Loucy (cell line): Measurements from ENCODE around the gene CLSTN2.

ENCODE experiments used
- H2AFZ ChIP-seq: fragments of 200-600 bp; sonication (generic); 2 replicates; pipeline ENCODE4 v1.6.0; 2016; ENCODE audit warnings: antibody characterized with exemption, mild to moderate bottlenecking, low read length, moderate library complexity
- H3F3A ChIP-seq: fragments of 200-600 bp; 2 replicates; pipeline ENCODE4 v1.6.0; 2016; ENCODE audit warnings: antibody characterized with exemption, low read depth, mild to moderate bottlenecking
- H3K27me3 ChIP-seq: fragments of 200-600 bp; sonication (generic); 2 replicates; pipeline ENCODE4 v1.6.1; 2014; ENCODE audit warnings: low read length, mild to moderate bottlenecking; ENCODE audit not compliant: insufficient read depth, poor library complexity, severe bottlenecking
- H3K36me3 ChIP-seq: fragments of 200-600 bp; sonication (generic); 2 replicates; pipeline ENCODE4 v1.6.1; 2016; ENCODE audit warnings: low read length; ENCODE audit not compliant: insufficient read depth
- H3K4me1 ChIP-seq: fragments of 200-600 bp; sonication (generic); 2 replicates; pipeline ENCODE4 v1.5.1; 2014; ENCODE audit warnings: low read length, mild to moderate bottlenecking; ENCODE audit not compliant: insufficient read depth, poor library complexity, severe bottlenecking
- H3K4me2 ChIP-seq: fragments of 200-600 bp; sonication (generic); 2 replicates; pipeline ENCODE4 v1.6.0; 2014; ENCODE audit warnings: antibody characterized with exemption, low read length, low read depth, mild to moderate bottlenecking; ENCODE audit not compliant: poor library complexity, severe bottlenecking
- H3K4me3 ChIP-seq: fragments of 200-600 bp; sonication (generic); 2 replicates; pipeline ENCODE4 v1.5.1; 2014; ENCODE audit warnings: low read length, mild to moderate bottlenecking, mixed read lengths; ENCODE audit not compliant: poor library complexity, severe bottlenecking
- H3K79me2 ChIP-seq: fragments of 200-600 bp; sonication (generic); 2 replicates; pipeline ENCODE4 v1.6.1; 2014; ENCODE audit warnings: low read length; ENCODE audit not compliant: insufficient read depth
- H3K9ac ChIP-seq: fragments of 200-600 bp; sonication (generic); 2 replicates; pipeline ENCODE4 v1.6.0; 2014; ENCODE audit warnings: mild to moderate bottlenecking, low read depth, low read length, moderate library complexity; ENCODE audit not compliant: poor library complexity, severe bottlenecking
- H3K9me2 ChIP-seq: fragments of 200-600 bp; sonication (generic); replicated peaks from 2 replicates; pipeline ENCODE4 v1.6.1; 2016; ENCODE audit warnings: low read depth, low read length, mixed read lengths
- H3K9me3 ChIP-seq: fragments of 200-600 bp; sonication (generic); 2 replicates; pipeline ENCODE4 v1.6.1; 2014; ENCODE audit warnings: mild to moderate bottlenecking, antibody characterized with exemption, low read length, low read depth; ENCODE audit not compliant: insufficient read depth
- H4K20me1 ChIP-seq: fragments of 200-600 bp; sonication (generic); 2 replicates; pipeline ENCODE4 v1.6.0; 2014; ENCODE audit warnings: antibody characterized with exemption, low read length, mild to moderate bottlenecking; ENCODE audit not compliant: insufficient read depth, poor library complexity, severe bottlenecking
- CTCF ChIP-seq: fragments of 200-600 bp; sonication (generic); conservative IDR thresholded peaks from 2 replicates; pipeline ENCODE4 v1.5.1; 2014; ENCODE audit warnings: mild to moderate bottlenecking, antibody characterized with exemption, low read length
- EZH2phosphoT487 ChIP-seq: fragments of 200-600 bp; IDR thresholded peaks from 2 replicates; pipeline ENCODE4 v1.6.1; 2018; ENCODE audit warnings: antibody characterized with exemption, mild to moderate bottlenecking, moderate library complexity, borderline replicate concordance

The CLSTN2 gene

GRCh38 chr3:140588558-140588957 lies 653.6 kb downstream of the CLSTN2 start:
- Histone ChIP-seq H2AFZ (no peak overlapping the region), H3K79me2 (no peaks in the 10 kb centered on the region)

DNA sequence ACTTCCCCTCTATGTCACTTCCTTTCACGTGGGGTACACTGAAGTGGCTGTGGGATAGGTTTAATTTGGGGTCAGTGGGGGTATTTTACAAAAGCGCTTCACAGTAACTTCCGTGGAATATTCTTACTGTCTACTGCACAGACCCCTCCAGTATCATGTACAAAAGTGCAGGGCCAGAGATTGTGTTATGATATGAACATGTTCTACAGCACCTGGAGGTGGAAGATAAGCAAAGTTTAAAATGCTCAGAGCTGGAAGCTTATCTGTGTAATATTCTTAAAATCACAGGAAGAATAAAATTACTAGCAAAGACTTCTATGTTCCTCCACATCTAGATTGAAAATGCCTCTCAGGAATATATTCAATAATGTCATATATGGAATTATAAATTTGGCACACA lies 658.8 kb downstream of the CLSTN2 start:
- Histone ChIP-seq H3K79me2 (no peaks in the 10 kb centered on the region), H3K4me1 (no peaks in the 10 kb centered on the region), H3K4me2 (no peak overlapping the region), H2AFZ (no peak overlapping the region), H3K9me2 (no peaks in the 10 kb centered on the region), H3K9ac (no peak overlapping the region), H3K9me3 (no peaks in the 10 kb centered on the region), H3K4me3 (no peak overlapping the region), H3K36me3 (no peaks in the 10 kb centered on the region), H4K20me1 (no peaks in the 10 kb centered on the region), H3K27me3 (no peaks in the 10 kb centered on the region), H3F3A (no peaks in the 10 kb centered on the region)
- TF ChIP-seq EZH2phosphoT487 (no peak), CTCF (no peak)

More at GRCh38 chr3:140588558-140588957, 653.6 kb downstream of the CLSTN2 start:
- Histone ChIP-seq H3K27me3 (no peaks in the 10 kb centered on the region), H3F3A (no peaks in the 10 kb centered on the region), H3K4me1 (no peaks in the 10 kb centered on the region), H3K9me2 (no peaks in the 10 kb centered on the region), H3K9me3 (no peaks in the 10 kb centered on the region), H3K36me3 (no peaks in the 10 kb centered on the region), H3K4me2 (no peak overlapping the region), H4K20me1 (no peaks in the 10 kb centered on the region), H3K4me3 (no peak overlapping the region), H3K9ac (no peak overlapping the region)
- no peak for TF ChIP-seq CTCF
- TF ChIP-seq EZH2phosphoT487, result no peak

GRCh38 chr3:140595295-140595694 lies 660.3 kb downstream of the CLSTN2 start:
- no peaks in the 10 kb centered on the region for H3K79me2 ChIP-seq
- no peaks in the 10 kb centered on the region for H3F3A ChIP-seq
- no peaks in the 10 kb centered on the region for H3K4me1 ChIP-seq
- H3K4me3 ChIP-seq, result no peak overlapping the region
- H3K36me3 ChIP-seq, result no peaks in the 10 kb centered on the region
- no peak overlapping the region for H3K9ac ChIP-seq
- H3K9me2 ChIP-seq, result no peaks in the 10 kb centered on the region
- H2AFZ ChIP-seq, result no peak overlapping the region
- H3K9me3 ChIP-seq, result no peaks in the 10 kb centered on the region
- TF ChIP-seq EZH2phosphoT487 (no peak), CTCF (no peak)
- H4K20me1 ChIP-seq, result no peaks in the 10 kb centered on the region
- no peak overlapping the region for H3K4me2 ChIP-seq
- no peaks in the 10 kb centered on the region for H3K27me3 ChIP-seq
